Stimulated activated CD8-positive, alpha-beta memory T cell treated with anti-CD3 and anti-CD28 coated beads, Interleukin-12 subunit alpha, Interleukin-12 subunit beta, amount 100 ng/mL, for 24 hours (primary cell): Measurements from ENCODE around the gene SIGLEC10.
"Not testable (repeated sequence)": the region's sequence is repeated elsewhere in the genome, so short reads cannot be mapped to it uniquely, and the experiment has no call there.

Experiments
- DNase-seq: peaks from one replicate; pipeline ENCODE4 v3.0.0-alpha.2; 2020; ENCODE audit errors: extremely low read depth

SIGLEC10 gene

DNA sequence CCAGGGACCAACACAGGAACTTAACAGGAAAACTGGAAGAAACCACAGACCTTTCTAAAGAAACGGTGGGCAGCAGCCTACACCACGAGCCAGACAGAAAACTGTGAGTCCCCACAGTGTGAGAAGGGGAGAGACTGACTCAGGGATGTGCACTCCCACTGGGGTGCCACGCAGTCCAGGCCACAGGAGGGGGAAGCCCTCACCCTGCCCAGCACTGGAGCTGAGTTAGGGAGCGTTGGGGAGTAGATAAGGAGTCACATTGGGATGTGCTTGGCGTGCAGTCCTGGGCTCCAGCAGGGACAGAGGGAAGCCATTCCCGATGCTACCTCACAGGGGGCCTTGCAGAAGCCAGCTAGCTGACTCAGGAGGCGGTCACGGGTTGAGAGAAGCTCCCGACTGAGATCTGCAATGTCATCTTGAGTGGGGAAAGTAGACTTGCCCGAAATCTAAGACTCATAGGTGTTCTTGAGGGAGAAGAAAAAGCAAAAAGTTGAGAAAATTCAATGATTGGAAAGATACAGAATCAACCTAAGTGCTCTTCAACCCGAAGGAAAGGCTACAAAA is 23.5 kb upstream of the SIGLEC10 start:
- peak; percentile 31 for DNase-seq

DNA sequence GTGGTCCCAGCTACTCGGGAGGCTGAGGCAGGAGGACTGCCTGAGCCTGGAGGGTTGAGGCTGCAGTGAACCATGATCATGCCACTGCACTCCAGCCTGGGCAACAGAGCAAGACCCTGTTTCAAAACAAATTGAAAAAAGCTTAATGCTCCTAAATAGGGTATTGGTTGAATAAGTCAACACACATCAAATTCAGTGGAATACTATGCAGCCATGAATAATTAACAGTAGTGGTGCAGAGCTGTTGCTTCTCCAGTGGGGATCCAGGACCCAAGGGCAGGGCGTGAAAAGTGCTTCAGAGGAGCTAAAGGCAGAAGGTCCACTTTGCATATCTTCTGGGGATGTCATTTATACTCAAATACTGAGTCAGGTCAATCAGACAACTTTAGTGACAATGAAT is 22.6 kb upstream of the SIGLEC10 start:
- no peak for DNase-seq

DNA sequence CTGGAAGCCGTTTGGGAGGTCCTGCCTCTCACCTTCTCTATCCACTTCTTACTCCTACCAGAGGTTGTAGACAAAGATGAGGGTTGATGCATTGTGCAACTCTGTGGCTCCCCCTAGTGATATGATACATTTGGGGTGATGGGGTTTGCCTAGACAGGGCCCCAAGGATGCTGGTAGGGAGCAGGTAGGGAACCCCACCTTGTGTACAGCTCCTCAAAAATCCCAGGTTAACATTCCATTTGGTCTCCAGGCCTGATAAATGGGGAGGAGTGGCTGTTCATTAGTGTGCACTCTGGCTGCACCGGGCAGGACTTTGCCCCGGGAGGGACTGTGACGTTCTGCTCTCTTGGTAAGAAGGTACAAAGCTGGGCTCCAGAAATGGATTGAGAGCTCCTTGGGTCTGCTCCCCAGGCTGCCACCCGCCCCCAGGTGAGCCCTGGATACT is 21.6 kb upstream of the SIGLEC10 start:
- no peak for DNase-seq

DNA sequence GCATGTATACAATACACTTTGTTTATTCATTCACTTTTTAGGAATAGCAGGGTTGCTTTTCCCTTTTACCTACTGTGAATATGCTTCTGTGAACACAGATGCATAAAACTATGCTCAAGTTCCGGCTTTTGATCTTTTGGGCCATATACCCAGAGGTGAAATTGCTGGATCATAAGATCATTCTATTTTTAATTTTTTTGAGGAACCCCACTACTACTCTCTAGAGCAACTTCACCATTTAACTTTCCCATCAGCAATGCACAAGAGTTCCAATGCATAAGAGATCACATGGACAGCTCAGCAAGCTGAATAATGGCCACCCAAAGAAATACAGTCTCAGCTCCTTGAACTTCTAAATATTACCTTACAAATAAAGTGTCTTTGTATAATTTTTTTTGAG is 17.0 kb upstream of the SIGLEC10 start:
- no peak for DNase-seq

DNA sequence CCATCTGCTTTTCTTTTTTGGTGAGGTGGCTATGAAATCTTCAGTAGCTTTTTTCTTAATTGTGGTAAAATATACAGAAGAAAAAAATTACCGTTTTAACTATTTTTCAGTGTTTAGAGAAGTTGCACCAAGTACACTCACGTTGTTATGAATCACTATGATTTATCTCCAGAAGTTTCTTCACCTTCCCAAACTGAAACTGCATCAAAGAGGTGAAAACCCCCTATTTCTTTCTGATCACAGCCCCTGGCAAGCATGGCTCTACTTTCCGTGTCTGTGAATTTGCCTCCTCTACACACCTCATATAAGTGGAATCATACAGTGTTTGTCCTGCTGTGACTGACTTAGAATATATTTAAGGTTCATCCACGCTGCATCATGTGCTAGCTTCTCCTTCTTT is 15.6 kb upstream of the SIGLEC10 start:
- DNase-seq, result no peak

DNA sequence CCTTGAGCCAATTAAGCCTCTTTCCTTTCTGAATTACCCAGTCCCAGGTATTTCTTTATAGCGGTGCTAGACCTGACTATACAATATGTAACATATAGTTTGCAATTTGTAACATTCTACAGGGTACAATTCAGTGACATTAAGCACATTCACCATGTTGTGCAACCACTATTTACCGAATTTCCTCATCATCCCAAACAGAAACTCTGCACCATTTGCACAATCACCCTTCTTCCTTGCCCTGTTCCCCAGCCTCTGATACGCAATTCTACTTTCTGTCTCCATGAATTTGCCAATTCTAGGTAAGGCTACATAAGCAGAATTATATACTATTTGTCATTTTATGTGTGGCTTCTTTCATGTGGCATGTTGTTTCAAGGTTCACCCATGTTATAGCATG is 13.7 kb upstream of the SIGLEC10 start:
- DNase-seq, result no peak

DNA sequence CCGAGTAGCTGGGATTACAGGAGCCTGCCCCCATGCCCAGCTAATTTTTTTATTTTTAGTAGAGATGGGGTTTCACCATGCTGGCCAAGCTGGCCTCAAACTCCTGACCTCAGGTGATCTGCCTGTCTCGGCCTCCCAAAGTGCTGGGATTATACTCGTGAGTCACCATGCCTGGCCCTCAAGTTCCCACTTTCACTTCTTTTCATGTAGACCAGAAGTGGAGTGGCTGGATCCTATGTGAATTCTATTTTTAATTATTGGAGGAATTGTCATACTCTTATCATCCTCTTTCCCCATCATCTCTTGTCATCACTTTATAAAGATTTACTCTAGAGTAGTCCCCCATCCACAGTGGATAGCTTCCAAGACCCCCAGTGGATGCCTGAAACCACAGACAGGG is 12.8 kb upstream of the SIGLEC10 start:
- DNase-seq, result no peak

DNA sequence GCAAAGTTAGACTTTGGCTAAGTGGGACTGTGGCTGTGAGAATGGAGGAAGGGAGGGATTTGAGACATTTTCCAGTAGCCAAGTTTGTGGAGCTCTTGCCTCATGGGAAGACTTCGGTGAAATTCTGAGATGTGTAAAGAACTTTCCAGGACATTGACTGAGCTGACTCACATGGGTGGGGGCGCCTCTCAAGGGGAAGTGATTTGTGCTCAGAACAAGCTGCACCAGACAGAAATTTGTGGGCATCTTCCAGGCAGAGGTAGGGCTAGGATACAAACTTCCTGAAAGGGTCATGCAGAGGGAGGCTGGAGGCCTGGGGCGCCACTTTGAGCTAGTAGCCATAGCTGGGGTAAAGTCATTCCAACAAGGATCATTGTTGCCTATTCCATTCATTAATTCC is 9.8 kb upstream of the SIGLEC10 start:
- DNase-seq, result no peak

DNA sequence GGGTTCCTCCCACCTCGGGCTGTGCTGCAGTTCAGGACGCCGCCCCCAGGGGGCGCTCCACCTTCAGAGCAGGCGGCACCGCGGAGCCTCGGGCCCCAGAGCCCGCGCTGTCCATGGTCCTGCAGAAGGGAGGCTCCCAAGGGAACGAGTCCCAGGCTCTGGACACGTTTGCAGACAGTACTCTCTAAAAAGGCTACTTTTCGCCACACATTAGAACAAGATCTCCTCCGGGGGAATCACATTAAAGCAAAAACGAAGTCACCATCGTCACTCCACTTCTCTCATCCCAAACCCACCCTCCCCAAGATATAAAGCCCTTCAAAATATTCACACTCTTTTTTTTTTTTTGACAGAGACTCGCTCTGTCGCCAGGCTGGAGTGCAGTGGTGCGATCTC is 4.6 kb upstream of the SIGLEC10 start:
- peak; percentile 71 for DNase-seq

DNA sequence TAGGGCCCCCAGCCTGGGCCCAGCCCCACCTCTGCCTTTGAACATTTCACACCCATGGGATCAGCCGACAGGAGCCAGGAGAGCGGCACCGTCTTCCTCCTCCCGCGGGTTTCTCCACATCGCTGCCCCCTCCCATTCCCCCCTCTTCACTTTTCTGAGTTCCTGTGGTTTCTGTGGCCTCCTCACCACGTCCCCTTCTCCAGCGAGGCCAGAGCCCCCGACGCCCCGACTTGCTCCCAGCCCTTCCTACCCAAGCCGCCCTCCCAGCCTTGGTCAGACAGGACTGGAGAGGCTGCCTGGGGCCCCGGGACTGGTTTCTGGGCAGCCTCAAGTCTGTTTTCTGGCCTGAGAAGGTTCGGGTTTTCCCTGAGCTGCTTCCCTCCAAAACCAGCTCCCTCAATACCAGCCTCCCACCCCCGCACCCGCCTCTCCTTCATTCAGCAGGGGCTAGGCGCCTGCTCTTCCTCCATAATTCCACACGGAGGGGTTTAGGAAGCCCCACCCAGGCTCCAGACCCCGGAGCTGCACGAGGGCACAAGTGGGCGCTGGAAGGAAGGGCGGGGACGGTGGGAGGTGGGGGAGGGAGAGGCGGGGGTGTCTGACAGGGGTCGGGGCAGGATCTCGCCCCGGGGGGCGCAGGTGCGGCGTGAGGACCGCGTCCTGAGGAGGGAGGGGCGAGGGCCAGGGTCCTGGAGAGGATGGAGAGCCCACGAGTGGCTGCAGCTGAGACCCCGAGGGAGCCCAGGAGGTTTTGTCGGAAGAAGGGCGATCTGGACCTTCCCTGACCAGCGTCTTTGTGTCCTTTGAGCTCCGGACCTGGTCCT is 4.0 kb upstream of the SIGLEC10 start:
- no peak for DNase-seq

DNA sequence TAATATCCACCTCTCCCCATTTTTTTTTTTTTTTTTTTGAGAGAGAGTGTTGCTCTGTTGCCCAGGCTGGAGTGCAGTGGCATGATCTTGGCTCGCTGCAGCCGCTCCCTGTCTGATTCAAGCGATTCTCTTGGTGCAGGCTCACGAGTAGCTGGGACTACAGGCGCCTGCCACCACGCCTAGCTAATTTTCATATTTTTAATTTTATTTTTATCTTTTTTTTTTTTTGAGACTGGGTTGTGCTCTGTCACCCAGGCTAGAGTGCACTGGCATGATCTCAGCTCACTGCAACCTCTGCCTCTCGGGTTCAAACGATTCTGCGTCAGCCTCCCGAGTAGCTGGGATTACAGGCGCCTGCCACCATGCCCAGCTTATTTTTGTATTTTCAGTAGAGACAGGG is 3.1 kb upstream of the SIGLEC10 start:
- DNase-seq, result not testable (repeated sequence)

DNA sequence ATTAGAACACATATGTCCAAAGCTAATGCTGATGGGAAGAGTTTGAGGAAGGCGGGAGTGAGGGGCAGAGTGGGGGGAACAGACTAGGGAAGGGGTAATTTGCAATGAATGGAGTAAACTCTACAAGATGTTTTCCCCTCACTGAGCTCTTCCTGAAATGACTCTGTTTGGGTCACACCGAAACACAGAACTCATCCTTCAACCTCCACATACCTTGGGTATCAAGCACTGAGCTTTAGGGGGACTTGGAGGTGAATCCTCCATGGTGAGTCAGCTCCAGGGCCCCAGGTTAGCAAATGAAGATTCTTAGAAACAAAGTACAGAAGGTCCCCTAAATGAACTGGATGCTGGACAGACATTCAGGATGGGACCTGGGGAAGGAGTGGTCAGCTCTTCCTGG is 1.3 kb upstream of the SIGLEC10 start:
- no peak for DNase-seq

DNA sequence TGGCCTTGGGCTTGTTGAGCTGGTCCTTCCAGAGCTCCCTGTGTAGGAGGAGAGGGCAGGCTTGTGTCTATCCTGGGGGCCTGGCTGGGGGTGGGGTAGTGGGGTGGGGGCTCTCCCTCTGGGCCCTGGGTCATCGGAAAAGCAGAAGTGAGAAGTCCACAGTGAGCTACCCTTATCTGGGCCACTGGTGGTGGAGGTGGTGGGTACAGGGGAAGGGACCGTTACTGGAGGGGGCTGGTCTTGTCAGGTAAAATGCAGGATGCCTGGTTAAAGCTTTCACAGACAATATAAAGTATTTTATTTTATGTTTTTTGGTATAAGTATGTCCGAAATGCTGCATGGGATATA is 342 bp upstream of the SIGLEC10 start:
- DNase-seq, result no peak

DNA sequence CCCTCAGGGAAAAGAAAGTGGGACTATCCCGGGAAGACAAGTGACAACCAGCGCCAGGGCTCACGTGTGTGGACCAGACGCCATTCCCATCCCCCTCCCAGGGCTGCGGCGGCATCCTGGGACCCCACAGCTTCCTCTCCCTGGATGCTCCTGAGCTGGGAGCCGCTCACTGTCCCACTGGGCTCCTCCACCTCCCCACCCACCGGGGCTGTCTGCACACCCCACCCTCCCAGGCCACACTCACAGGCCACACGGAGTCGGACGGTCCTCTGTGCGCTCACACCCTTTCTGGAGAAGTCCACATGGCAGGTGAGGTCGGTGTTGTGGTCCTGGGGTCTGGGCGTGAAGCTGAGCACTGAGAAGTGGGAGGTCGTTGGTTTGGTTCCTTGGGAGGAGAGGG is 1.0 kb downstream of the SIGLEC10 start:
- DNase-seq, result not testable (repeated sequence)

DNA sequence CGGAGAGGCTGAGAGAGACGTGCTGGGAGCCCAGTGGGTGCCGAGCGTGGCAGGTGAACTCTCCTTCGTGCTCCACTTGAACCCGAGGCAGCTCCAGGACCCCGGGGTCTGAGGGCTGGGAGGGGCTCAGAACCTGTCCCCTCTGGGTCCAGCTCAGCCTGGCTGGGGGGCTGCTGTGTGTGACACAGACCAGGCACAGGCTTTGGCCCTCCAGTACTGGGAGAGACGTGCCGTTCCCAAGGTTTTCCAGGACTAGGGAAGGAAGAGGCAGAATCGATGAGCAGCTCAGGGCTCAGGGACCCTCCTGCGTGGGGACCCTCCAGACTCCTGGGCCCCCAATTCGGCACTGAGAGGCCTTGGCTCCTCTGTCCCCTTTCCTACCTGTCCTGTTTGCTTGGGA is 2.3 kb downstream of the SIGLEC10 start:
- DNase-seq, result no peak

DNA sequence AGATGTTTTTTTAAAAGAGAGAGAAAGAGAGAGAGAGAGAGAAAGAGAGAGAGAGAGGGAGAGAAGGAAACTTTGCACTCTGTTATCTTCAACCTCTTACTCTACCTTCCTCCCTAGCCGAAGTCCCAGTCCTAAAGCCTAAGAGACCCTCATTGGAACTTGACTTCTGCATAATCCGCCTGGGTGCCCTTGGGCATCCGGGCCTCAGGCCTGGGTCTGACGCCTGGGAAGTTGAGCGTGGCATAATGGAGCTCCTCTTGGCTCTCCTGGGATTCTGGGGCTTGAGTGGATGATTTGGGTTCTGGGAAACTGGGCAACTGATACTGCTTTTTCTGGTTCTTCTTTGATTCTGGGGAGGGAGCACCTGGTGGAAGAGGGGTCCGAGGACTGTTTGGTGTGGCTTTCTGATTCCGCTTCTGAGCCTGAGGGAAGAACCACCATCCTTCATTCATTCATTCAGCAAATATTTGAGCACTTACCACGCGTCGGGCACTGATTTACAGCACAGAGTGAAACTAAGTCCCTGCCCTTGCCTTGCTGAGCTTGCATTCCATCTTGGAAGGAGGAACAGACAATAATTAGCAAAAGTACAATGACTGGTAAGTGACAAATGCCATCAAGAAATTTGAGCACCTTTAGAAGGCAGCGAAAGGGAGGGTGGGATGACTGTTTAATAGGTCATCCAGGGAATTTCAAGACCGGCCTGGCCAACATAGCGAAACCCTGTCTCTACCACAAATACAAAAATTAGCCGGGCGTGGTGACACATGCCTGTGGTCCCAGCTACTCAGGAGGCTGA is 6.3 kb downstream of the SIGLEC10 start:
- no peak for DNase-seq

DNA sequence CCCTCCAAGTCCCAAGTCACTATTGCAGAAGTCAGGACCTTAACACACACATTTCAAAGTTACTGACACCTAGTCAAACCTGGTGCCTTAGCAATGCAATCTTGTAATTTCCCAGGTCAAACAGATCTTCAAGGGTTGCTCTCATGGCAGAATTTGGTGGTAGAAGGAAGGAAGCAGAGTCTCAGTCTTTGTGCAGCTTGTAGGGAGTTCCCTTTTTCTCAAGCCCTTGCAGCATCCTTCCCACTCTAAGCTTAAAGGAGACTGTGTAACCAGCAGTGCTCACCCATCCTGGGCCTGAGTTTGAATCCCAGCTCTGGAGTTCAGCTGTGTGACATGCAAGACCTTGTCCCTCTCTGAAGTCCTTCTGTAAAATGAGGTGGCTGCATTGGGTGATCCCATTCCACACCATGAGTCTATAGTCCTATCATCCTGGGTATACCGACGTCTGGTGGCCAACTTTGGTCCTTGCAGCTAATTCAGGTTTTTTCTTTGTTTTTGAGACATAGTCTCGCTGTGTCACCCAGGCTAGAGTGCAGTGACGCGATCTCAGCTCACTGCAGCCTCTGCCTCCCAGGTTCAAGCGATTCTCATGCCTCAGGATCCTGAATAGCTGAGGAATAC is 9.8 kb downstream of the SIGLEC10 start:
- DNase-seq, result no peak

DNA sequence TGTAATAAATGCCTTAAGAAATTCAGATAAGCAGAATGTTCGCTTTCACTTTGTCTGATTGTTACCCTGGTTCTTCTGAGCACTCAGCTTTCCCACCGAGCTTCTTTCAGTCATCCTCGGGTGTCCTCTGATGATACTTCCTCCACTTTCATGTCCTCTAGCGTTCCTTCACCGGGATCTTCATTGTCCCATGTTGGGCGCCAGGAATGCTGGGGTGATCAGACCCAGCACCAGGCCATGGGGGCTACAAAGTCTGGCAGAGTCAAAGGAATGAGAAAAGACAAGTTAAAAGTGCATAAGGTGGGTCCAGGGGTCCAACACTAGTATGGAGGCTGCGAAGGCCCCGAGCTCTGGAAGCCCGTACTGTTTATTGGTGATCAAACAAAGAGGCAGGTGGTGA is 15.3 kb downstream of the SIGLEC10 start:
- no peak for DNase-seq

DNA sequence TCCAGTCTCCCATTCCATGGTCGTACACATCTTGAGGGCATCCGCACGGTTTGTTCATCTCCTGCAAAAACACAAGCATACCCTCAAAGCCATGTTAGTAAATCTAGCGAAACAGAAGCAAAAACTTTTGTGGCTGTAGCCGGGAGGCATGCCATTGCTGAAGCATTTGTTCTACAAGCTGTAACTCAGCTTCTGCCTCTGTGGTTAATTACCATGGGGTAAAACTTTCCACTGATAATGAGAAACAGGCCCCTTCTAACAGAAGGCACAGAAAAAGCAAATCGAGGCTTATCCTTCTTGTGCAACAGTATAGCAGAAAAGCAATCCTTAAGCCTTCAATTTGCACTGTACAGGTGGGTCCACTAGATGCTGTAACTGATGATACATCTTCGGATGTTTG is 17.5 kb downstream of the SIGLEC10 start:
- DNase-seq, result not testable (repeated sequence)

DNA sequence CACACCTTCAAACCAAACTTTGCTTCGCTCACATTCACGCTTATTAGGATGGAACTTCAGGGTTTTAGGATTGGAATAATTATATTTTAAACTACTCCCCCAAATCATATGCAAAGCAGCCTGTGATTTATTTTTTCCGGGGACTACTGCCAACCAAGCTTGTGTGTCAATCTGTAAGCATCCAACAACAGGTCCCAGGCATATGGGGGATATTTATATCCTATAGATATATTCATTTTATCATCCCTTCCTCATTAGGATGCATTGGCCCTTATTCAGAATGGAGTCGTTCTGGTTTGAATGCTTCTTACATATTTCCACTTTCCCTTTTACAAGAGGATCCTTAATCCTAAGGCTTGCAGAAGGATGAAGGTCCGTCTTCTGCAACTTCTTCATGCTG is 18.2 kb downstream of the SIGLEC10 start:
- DNase-seq, result no peak

DNA sequence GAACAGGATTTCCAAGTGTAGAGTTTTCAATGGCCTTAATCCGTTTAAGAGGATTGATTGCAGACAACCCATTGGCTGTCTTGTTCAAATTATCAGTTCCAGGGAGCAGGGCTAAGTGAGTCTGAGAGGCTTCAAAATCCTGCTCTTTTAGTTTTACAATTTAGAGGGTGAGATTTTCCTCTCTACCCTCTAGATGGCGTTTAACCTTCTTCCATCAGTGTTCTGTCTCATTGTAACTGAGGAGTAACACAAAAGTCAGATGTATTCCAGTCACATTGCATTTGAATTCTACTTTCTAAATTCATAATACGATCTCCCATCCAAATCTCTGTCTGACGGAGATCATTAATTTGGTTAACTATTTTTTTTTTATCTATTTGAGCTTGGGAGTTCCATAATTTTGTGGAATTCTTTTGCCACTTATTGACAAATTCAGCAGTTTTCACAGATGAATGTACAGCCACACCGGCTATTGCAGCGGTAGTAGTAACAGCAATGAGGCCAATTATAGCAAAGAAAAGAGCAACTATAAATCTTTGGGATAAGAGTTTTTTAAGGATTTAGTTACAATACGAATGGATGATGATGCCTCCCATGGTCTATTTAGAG is 19.2 kb downstream of the SIGLEC10 start:
- no peak for DNase-seq

DNA sequence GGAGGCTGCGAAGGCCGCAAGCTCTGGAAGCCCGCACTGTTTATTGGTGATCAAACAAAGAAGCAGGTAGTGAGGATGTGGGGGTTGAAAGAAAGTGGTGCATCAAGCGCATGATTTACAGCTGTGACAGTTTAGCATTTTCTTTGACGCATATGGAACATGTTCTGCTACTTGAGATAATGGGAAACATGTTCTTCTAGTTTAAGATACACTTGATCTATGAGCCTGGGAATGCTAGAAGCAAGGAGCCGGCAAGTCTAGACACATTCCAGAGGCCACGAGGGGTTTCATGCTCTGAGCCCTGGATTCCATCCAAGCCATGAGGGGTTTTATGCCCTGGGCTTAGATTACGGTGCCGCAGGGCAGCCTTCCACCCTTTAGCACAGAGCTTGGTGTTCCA is 20.0 kb downstream of the SIGLEC10 start:
- DNase-seq, result not testable (repeated sequence)
